Osteoblast (primary cell): ENCODE data around the gene PPP2R5D. TPM values are rescaled to one million over a fixed set of nuclear protein-coding genes. Genes with fewer than 3 reads are reported as not detected.

Experiments
- DNase-seq: peaks from one replicate; pipeline ENCODE4 v3.0.0; 2011; ENCODE audit warnings: low spot score, mixed read lengths; ENCODE audit not compliant: insufficient read length; ENCODE audit errors: missing footprints
- H2AFZ ChIP-seq: 2 replicates; pipeline ENCODE4 v1.6.0; 2011; ENCODE audit warnings: mild to moderate bottlenecking, low read length
- H3K27ac ChIP-seq: 2 replicates; pipeline ENCODE4 v1.5.1; 2011; ENCODE audit warnings: mild to moderate bottlenecking, low read depth, low read length, moderate library complexity
- H3K27me3 ChIP-seq: 2 replicates; pipeline ENCODE4 v1.6.0; 2012; ENCODE audit warnings: mild to moderate bottlenecking, control low read depth, inconsistent platforms, low read length, moderate library complexity; ENCODE audit not compliant: insufficient read depth
- H3K36me3 ChIP-seq: 2 replicates; pipeline ENCODE4 v1.5.1; 2011; ENCODE audit warnings: mild to moderate bottlenecking, low read length, control low read depth, moderate library complexity; ENCODE audit not compliant: insufficient read depth
- H3K4me1 ChIP-seq: 2 replicates; pipeline ENCODE4 v1.5.1; 2011; ENCODE audit warnings: mild to moderate bottlenecking, low read length, control low read depth, moderate library complexity; ENCODE audit not compliant: insufficient read depth
- H3K4me2 ChIP-seq: 2 replicates; pipeline ENCODE4 v1.6.0; 2011; ENCODE audit warnings: mild to moderate bottlenecking, low read length; ENCODE audit not compliant: insufficient read depth
- H3K4me3 ChIP-seq: fragments of 200-600 bp; sonication (generic); 3 replicates; pipeline ENCODE4 v1.5.1; 2012; ENCODE audit warnings: mild to moderate bottlenecking, low read length, inconsistent platforms; ENCODE audit not compliant: insufficient read depth
- H3K79me2 ChIP-seq: 2 replicates; pipeline ENCODE4 v1.6.0; 2012; ENCODE audit warnings: mild to moderate bottlenecking, low read length, control low read depth, inconsistent platforms; ENCODE audit not compliant: insufficient read depth
- H3K9me3 ChIP-seq: 2 replicates; pipeline ENCODE4 v1.5.1; 2011; ENCODE audit warnings: low read depth, low read length, control low read depth
- H4K20me1 ChIP-seq: 2 replicates; pipeline ENCODE4 v1.6.0; 2012; ENCODE audit warnings: mild to moderate bottlenecking, low read length, control low read depth; ENCODE audit not compliant: insufficient read depth
- CTCF ChIP-seq: IDR thresholded peaks from 2 replicates; pipeline ENCODE4 v1.5.1; 2011; ENCODE audit warnings: mild to moderate bottlenecking, low read depth, low read length, moderate library complexity; ENCODE audit errors: extremely low read depth
- total RNA-seq: library from RNA; depleted of rRNA; stranded (reverse); fragments of >200 nt; gene quantifications from 2 replicates; pipeline ENCODE4 v1.2.3, GENCODE V29; 2012

Gene PPP2R5D
- total RNA-seq, 1 donor = 30.8 TPM

- H3K79me2 ChIP-seq = no peaks in the 10 kb centered on the region
- no peak overlapping the region for H3K27ac ChIP-seq
- H3K9me3 ChIP-seq = no peaks in the 10 kb centered on the region
- peaks cover 2% of the 10 kb centered on the region for H4K20me1 ChIP-seq
- H2AFZ ChIP-seq = no peak overlapping the region
- H3K4me2 ChIP-seq = no peak overlapping the region
- H3K27me3 ChIP-seq = no peaks in the 10 kb centered on the region
- DNase-seq = peak; percentile 72
- no peak overlapping the region for H3K4me3 ChIP-seq
- H3K4me1 ChIP-seq = no peaks in the 10 kb centered on the region
- H3K36me3 ChIP-seq = peaks cover 68% of the 10 kb centered on the region
- TF ChIP-seq CTCF = no peak
Observed at GRCh38 chr6:43034190-43034525, 49.8 kb downstream of the PPP2R5D start.

- DNase-seq = peak; percentile 54
- Histone ChIP-seq H3K4me2 (no peak overlapping the region), H3K27ac (no peak overlapping the region), H3K27me3 (no peaks in the 10 kb centered on the region), H3K9me3 (no peaks in the 10 kb centered on the region), H3K4me1 (no peaks in the 10 kb centered on the region), H2AFZ (no peak overlapping the region), H3K4me3 (no peak overlapping the region), H3K36me3 (peaks cover 68% of the 10 kb centered on the region), H4K20me1 (no peaks in the 10 kb centered on the region), H3K79me2 (no peaks in the 10 kb centered on the region)
- TF ChIP-seq CTCF = no peak
Observed at GRCh38 chr6:43035495-43036194, 51.3 kb downstream of the PPP2R5D start.

GRCh38 chr6:43036712-43037111 is 52.3 kb downstream of the PPP2R5D start:
- H3K36me3 ChIP-seq = peaks cover 71% of the 10 kb centered on the region

GRCh38 chr6:43037197-43037596 is 52.8 kb downstream of the PPP2R5D start:
- Histone ChIP-seq H2AFZ (no peak overlapping the region), H3K4me2 (no peak overlapping the region), H3K9me3 (no peaks in the 10 kb centered on the region), H3K4me3 (no peak overlapping the region), H3K79me2 (no peaks in the 10 kb centered on the region), H4K20me1 (no peaks in the 10 kb centered on the region), H3K27me3 (no peaks in the 10 kb centered on the region), H3K36me3 (peaks cover 66% of the 10 kb centered on the region), H3K27ac (no peak overlapping the region), H3K4me1 (no peaks in the 10 kb centered on the region)
- DNase-seq = peak; percentile 70
- TF ChIP-seq CTCF = no peak

More at GRCh38 chr6:43036712-43037111, 52.3 kb downstream of the PPP2R5D start:
- Histone ChIP-seq H3K9me3 (no peaks in the 10 kb centered on the region), H3K27ac (no peak overlapping the region), H4K20me1 (no peaks in the 10 kb centered on the region), H3K79me2 (no peaks in the 10 kb centered on the region), H3K4me2 (no peak overlapping the region), H3K27me3 (no peaks in the 10 kb centered on the region), H3K4me3 (no peak overlapping the region), H3K4me1 (no peaks in the 10 kb centered on the region), H2AFZ (no peak overlapping the region)
- DNase-seq = no peak
- no peak for TF ChIP-seq CTCF
